ENCODE results near the gene GTF2H1.

GRCh38 chr11:18321578-18321968 is 794 bp upstream of the GTF2H1 start:
- TF ChIP-seq CTCF (IDR thresholded peaks at IDR 0.05) (no peak), EP300 (IDR thresholded peaks at IDR 0.05) (no peak)
